Thymus (tissue), 11 donors: ENCODE results near the gene GPC6. TPM values are rescaled to one million over a fixed set of nuclear protein-coding genes. Genes with fewer than 3 reads are reported as not detected.

ENCODE experiments used
- DNase-seq, 9 donors: peaks; one replicate each; pipeline ENCODE4 v3.0.0-alpha.2; 2013; ENCODE audit warnings: low spot score in 9 of 9, low read depth in 6 of 9, missing footprints in 1 of 9
- H3K27ac ChIP-seq, 2 donors: one replicate each; pipeline ENCODE4 v1.5.1; 2013; ENCODE audit warnings: control low read depth in 1 of 2, low read depth in 1 of 2, low read length in 1 of 2, mild to moderate bottlenecking in 1 of 2, moderate library complexity in 1 of 2
- H3K27me3 ChIP-seq, 2 donors: one replicate each; pipeline ENCODE4 v1.5.1; 2013; ENCODE audit warnings: low read length in 1 of 2; ENCODE audit not compliant: control insufficient read depth in 2 of 2, insufficient read depth in 1 of 2
- H3K36me3 ChIP-seq, 2 donors: one replicate each; pipeline ENCODE4 v1.5.1; 2013; ENCODE audit warnings: low read length in 1 of 2, mild to moderate bottlenecking in 1 of 2, moderate library complexity in 1 of 2; ENCODE audit not compliant: control insufficient read depth in 2 of 2, insufficient read depth in 2 of 2
- H3K4me1 ChIP-seq, 2 donors: one replicate each; pipeline ENCODE4 v1.5.1; 2013; ENCODE audit warnings: low read length in 2 of 2; ENCODE audit not compliant: control insufficient read depth in 2 of 2, insufficient read depth in 2 of 2
- H3K4me3 ChIP-seq, 2 donors: one replicate each; pipeline ENCODE4 v1.5.1; 2013; ENCODE audit warnings: low read length in 2 of 2, control low read depth in 1 of 2, mild to moderate bottlenecking in 1 of 2
- H3K9me3 ChIP-seq, 2 donors: one replicate each; pipeline ENCODE4 v1.5.1; 2013; ENCODE audit warnings: low read length in 1 of 2, mild to moderate bottlenecking in 1 of 2; ENCODE audit not compliant: control insufficient read depth in 2 of 2, insufficient read depth in 1 of 2
- WGBS: extraction: QIAGEN DNeasy Blood & Tissue Kit; methylation state at CpG from one replicate; pipeline ENCODE4 v1.1.7; 2013; 5-methylcytosine and 5-hydroxymethylcytosine counted together
- polyA plus RNA-seq: library from polyadenylated mRNA; stranded (reverse); fragments of 200-250 nt; gene quantifications from one replicate; pipeline ENCODE4 v1.2.3, GENCODE V29; 2013
- total RNA-seq: library from RNA; stranded (reverse); fragments of 120-200 nt; gene quantifications from one replicate; pipeline ENCODE4 v1.2.4, GENCODE V29; 2013
- donor health status: healthy.

Gene GPC6
- total and polyA plus RNA-seq, 2 donors = 1.1 to 6.9 TPM

DNA sequence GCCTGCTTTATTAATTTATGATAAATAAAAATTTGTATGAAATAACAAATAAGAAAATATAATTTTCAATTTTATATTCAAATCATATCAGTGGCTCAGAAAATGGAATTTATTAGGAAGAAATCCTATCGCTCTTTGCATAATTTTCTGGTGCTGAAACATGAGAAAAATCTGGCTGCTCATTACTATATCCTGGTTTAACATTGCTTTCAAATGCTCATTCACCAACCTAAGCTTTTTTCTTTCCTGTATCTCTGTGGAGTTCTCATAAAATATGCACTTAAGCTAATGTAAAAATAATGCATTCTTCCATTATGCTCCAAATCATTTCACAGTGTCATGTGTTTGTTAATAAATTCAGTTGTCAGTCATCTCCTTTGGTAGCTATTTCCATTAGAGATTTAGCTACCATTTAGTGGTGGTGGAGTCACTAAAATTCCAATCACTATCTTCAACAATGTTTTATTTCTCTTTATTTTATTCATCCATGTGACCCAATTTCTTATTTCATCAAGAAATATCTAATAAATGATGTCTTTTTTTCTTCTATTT, 754.9 kb downstream of the GPC6 start:
- no peaks in the 10 kb centered on the region for H3K9me3 ChIP-seq
- H3K27me3 ChIP-seq = no peaks in the 10 kb centered on the region

DNA sequence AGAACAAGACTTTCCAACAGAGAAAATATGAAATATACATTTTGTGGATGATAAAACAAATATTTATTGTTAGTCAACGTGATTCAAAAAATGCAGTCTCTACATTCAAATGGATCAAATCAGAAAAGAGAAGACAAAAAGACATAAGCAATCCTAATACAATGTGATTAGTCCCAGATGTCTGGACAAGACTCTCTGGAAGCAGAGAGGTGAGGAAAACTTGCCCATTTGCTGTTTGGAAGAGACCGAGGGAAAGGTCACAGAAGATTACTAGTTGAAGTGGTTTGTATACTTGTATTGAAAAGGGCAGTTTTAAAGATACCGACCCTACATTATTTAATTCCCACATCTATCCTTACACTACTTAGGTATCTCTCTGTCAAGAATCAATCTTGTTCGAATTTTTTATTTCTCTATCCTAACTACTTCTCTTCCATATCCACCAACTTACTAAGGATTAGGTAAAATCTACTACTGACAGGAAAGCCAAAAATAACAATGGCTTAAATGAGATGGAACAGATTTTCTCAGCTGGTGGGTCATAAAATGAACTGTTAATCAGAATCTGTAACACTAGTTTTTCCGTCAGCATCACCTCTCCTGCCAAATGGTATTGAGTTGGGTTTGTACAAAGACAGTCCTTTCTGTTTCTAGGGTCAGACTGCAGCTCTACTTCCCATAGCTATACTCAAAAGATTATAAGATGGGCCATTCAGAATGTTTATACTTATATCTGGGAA, 755.7 kb downstream of the GPC6 start:
- Histone ChIP-seq H3K36me3 (no peaks in the 10 kb centered on the region), H3K4me1 (no peaks in the 10 kb centered on the region), H3K9me3 (no peaks in the 10 kb centered on the region), H3K4me3 (no peak overlapping the region), H3K27ac (no peak overlapping the region), H3K27me3 (no peaks in the 10 kb centered on the region)
- 93% methylated on average over 5 of the region's 5 CpGs for WGBS
- DNase-seq = no peak

More for the DNA sequence above, 754.9 kb downstream of the GPC6 start:
- WGBS = 97% methylated on average over 1 of the region's 1 CpG
- H3K4me1 ChIP-seq = no peaks in the 10 kb centered on the region
- DNase-seq = no peak
- no peak overlapping the region for H3K27ac ChIP-seq
- no peak overlapping the region for H3K4me3 ChIP-seq
- no peaks in the 10 kb centered on the region for H3K36me3 ChIP-seq

DNA sequence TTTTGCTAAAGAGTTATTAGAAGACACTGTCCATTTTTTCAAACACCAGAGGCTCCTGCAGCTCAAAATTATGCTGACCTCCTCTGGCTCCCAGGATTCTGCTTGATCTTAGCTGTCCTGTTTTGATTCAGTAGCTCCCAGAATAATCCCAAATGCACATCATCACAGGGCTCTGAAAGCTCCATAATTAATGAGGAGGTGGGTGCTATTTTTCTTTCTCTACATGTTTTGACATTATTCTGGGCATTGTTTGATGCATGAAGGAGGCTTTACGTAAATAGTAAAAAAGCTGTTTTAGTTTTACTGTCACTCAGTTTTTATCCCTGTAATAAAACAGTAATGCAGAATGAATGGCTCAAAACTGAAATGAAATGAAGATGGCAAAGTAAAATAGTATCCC, 757.4 kb downstream of the GPC6 start:
- Histone ChIP-seq H3K27me3 (no peaks in the 10 kb centered on the region), H3K36me3 (no peaks in the 10 kb centered on the region), H3K9me3 (no peaks in the 10 kb centered on the region), H3K4me3 (no peak overlapping the region), H3K4me1 (no peaks in the 10 kb centered on the region), H3K27ac (no peak overlapping the region)
- 93% methylated on average over 1 of the region's 1 CpG for WGBS
- no peak for DNase-seq

DNA sequence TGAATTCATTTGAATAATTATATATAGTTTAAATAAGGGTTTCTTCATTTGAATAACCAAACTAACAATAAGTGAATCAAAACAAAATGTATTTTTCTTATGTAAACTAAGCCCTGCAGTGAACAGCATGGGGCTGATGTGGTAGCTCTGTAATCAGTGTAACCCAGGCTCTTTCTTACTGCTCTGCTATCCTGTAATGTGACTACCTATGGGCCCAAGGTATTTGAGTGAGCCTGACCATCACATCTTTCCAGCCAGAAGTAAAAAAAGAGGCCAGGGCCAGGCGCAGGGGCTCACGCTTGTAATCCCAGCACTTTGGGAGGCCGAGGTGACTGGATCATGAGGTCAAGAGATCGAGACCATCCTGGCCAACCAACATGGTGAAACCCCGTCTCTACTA, 758.3 kb downstream of the GPC6 start:
- 96% methylated on average over 5 of the region's 5 CpGs for WGBS
- no peak overlapping the region for H3K27ac ChIP-seq
- no peaks in the 10 kb centered on the region for H3K36me3 ChIP-seq
- no peaks in the 10 kb centered on the region for H3K27me3 ChIP-seq
- H3K4me1 ChIP-seq = no peaks in the 10 kb centered on the region
- DNase-seq = no peak
- H3K4me3 ChIP-seq = no peak overlapping the region
- no peaks in the 10 kb centered on the region for H3K9me3 ChIP-seq

DNA sequence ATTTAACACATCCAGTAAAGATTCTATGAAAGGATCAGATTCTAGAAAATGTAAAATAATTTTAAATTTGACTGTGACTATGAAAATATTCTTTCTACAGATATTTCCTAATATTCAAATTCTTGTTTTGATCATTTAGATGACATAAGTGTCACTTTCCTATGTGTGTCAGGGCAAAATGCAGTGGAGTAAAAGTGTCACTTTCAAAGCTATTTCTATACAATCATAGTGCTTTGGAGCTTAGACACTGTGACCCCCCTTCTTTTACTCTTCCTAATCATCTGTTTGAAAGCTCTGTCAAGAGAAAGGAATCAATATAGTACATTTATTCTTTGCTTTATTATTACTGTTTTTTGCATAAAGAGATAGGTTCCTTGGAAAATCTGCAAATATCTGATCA, 760.9 kb downstream of the GPC6 start:
- no peaks in the 10 kb centered on the region for H3K9me3 ChIP-seq
- no peak overlapping the region for H3K27ac ChIP-seq
- no peaks in the 10 kb centered on the region for H3K36me3 ChIP-seq
- DNase-seq = no peak
- no peaks in the 10 kb centered on the region for H3K27me3 ChIP-seq
- H3K4me3 ChIP-seq = no peak overlapping the region
- H3K4me1 ChIP-seq = no peaks in the 10 kb centered on the region

DNA sequence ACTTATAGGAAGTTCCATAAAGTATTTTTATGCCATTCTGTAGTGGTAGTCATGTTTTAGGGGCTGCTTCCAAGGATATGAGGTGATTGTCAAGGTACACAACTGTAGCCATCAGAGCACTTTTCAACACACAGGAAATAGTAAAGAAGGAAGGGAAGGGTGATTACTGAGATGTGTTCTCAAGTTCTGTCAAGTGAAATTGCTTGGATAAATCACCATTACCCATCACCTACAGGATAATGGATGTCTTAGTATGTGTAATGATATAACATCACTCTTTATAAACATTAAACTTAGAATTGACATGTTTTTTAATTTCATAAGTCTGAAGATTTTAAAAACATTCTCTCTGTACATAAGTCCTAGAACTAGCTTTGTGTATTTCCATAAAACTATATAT, 765.0 kb downstream of the GPC6 start:
- DNase-seq = no peak
- Histone ChIP-seq H3K36me3 (no peaks in the 10 kb centered on the region), H3K4me3 (no peak overlapping the region), H3K27ac (no peak overlapping the region), H3K4me1 (no peaks in the 10 kb centered on the region), H3K27me3 (no peaks in the 10 kb centered on the region), H3K9me3 (no peaks in the 10 kb centered on the region)

DNA sequence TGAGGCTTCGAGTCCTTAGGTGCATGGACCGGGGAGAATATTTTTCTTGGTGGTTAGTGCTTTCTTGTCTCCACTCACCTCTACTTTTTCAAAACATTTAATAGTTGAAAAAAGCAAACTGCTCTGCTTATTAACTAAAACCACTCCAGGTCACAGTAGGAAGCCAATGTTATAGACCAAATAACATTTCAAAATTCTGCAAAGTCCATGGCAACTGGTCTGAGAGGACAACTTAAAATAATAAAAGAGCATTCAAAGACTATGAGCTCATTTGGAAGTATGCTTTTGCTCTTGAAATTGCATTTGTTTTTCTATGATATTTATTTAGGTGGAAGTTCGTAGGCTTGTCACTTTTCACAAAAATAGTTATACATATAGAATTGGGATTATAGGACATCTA, 769.9 kb downstream of the GPC6 start:
- Histone ChIP-seq H3K27me3 (no peaks in the 10 kb centered on the region), H3K4me1 (no peaks in the 10 kb centered on the region), H3K4me3 (no peak overlapping the region), H3K9me3 (no peaks in the 10 kb centered on the region), H3K36me3 (no peaks in the 10 kb centered on the region), H3K27ac (no peak overlapping the region)
- WGBS = 94% methylated on average over 3 of the region's 3 CpGs
- DNase-seq = no peak

DNA sequence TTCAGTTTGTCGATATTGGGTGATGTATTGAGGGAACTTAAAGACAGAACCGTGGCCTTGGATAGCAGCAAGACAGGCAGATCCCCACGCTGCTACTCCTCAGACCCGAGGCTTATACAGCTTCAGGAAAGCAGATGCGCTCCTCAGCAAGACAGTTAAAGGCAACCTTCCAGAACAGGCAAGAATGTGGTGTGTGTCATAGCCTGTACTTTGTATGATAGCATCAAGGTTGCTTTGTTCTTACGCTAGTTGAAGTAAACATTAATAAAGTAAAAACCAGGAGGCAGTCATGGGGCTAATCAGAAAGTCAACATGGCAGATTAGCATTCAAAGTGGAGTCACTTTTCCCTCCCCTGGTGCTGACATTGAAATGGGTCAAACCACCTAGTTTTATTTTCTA, 779.7 kb downstream of the GPC6 start:
- H3K9me3 ChIP-seq = no peaks in the 10 kb centered on the region
- H3K4me3 ChIP-seq = no peak overlapping the region
- H3K4me1 ChIP-seq = no peaks in the 10 kb centered on the region
- 91% methylated on average over 6 of the region's 6 CpGs for WGBS
- no peak overlapping the region for H3K27ac ChIP-seq
- DNase-seq = no peak
- no peaks in the 10 kb centered on the region for H3K27me3 ChIP-seq
- H3K36me3 ChIP-seq = no peaks in the 10 kb centered on the region

DNA sequence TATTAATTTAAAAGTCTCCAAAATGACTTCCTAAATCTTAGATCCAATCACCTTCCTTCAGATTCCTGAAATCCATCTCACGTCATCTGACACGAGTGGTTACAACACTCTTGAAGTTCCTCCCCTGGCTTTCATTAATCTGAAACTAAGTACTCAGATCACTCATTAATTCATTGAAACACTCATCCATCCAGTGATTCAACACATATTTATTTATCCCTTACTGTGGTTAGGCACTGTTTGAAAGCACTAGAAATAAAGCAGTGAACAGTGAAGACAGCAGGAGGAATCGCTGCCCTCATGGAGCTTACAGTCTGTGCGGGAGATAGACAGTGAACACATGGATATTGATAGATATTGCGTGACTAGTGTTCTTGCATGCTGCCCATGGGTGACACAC, 780.5 kb downstream of the GPC6 start:
- H3K27me3 ChIP-seq = no peaks in the 10 kb centered on the region
- no peak overlapping the region for H3K4me3 ChIP-seq
- no peaks in the 10 kb centered on the region for H3K9me3 ChIP-seq
- no peaks in the 10 kb centered on the region for H3K36me3 ChIP-seq
- WGBS = 96% methylated on average over 5 of the region's 5 CpGs
- no peak overlapping the region for H3K27ac ChIP-seq
- no peaks in the 10 kb centered on the region for H3K4me1 ChIP-seq
- DNase-seq = no peak
